VCaP (cell line): ENCODE measurements around the gene ATRNL1.
"Not testable (repeated sequence)": the region's sequence is repeated elsewhere in the genome, so short reads cannot be mapped to it uniquely, and the experiment has no call there.

ENCODE experiments used
- H3K27ac ChIP-seq: fragments of 450-650 bp; 2 replicates; pipeline ENCODE4 v1.5.1; 2017
- TF ChIP-seq, protein P1 (sequence below): fragments of 450-650 bp; conservative IDR thresholded peaks from 2 replicates; pipeline ENCODE4 v1.5.1; 2017; ENCODE audit warnings: mild to moderate bottlenecking, moderate library complexity

The ATRNL1 gene

DNA sequence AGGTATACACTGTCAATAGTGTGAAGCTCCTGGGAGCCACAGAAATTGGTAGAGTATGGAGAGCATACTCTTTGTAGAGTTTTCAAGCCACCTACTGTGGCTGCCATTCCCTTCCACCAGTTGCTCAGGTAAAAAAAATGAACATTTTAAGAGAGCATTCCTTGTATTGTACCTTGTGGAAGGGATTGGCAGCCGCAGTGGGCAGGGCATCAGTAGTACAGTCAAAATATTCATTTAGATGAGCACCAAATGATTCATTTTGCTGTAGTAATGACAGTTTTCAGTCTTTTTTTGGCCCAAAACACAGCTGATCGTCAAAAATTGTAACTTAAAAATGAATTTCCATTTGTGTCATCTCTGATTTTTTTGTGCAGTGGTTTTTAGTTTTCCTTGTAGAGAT is 304.9 kb downstream of the ATRNL1 start:
- no peak overlapping the region for H3K27ac ChIP-seq
- TF ChIP-seq, protein P1, sequence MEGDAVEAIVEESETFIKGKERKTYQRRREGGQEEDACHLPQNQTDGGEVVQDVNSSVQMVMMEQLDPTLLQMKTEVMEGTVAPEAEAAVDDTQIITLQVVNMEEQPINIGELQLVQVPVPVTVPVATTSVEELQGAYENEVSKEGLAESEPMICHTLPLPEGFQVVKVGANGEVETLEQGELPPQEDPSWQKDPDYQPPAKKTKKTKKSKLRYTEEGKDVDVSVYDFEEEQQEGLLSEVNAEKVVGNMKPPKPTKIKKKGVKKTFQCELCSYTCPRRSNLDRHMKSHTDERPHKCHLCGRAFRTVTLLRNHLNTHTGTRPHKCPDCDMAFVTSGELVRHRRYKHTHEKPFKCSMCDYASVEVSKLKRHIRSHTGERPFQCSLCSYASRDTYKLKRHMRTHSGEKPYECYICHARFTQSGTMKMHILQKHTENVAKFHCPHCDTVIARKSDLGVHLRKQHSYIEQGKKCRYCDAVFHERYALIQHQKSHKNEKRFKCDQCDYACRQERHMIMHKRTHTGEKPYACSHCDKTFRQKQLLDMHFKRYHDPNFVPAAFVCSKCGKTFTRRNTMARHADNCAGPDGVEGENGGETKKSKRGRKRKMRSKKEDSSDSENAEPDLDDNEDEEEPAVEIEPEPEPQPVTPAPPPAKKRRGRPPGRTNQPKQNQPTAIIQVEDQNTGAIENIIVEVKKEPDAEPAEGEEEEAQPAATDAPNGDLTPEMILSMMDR, result no peak

DNA sequence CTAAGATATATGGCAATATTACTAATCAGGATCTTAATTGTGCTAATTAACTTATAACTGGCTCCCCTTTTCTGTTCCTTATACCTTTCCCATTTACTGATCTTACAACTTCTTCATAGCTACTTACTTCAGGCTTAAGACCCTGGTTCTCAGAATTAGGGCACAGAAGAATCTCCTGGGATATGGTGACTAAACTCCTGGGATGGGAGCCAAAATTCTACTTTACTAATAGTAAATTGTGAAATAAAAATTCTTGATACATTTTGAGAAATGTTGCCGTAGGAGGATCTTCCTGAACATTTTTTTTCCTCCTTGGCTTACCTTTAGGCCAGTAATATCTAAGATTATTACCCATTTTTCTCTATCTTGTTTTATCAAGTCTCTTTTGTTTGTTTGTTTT is 309.5 kb downstream of the ATRNL1 start:
- no peak overlapping the region for H3K27ac ChIP-seq
- TF ChIP-seq, protein P1, result no peak

DNA sequence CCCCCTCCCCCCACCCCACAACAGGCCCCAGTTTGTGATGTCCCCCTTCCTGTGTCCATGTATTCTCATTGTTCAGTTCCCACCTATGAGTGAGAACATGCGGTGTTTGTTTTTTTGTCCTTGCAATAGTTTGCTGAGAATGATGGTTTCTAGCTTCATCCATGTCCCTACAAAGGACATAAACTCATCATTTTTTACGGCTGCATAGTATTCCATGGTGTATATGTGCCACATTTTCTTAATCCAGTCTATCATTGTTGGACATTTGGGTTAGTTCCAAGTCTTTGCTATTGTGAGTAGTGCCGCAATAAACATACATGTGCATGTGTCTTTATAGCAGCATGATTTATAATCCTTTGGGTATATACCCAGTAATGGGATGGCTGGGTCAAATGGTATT is 312.7 kb downstream of the ATRNL1 start:
- H3K27ac ChIP-seq, result not testable (repeated sequence)

DNA sequence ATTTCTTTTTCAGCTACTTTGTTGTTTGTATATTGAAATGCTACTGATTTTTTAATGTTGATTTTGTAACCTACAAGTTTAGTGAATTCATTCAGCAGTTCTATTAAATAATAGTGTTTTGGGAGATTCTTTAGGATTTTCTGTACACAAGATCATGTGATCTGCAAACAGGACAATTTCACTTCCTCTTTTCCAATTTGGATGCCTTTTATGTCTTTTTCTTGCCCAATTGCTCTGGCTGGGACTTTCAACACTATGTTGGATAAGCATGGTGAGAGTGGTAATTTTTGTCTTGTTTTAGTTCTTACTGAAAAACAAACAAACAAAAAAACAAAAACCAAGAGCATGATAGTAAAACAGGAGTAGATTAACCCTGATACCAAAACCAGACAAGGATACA is 316.2 kb downstream of the ATRNL1 start:
- TF ChIP-seq, protein P1, result no peak
- no peak overlapping the region for H3K27ac ChIP-seq

DNA sequence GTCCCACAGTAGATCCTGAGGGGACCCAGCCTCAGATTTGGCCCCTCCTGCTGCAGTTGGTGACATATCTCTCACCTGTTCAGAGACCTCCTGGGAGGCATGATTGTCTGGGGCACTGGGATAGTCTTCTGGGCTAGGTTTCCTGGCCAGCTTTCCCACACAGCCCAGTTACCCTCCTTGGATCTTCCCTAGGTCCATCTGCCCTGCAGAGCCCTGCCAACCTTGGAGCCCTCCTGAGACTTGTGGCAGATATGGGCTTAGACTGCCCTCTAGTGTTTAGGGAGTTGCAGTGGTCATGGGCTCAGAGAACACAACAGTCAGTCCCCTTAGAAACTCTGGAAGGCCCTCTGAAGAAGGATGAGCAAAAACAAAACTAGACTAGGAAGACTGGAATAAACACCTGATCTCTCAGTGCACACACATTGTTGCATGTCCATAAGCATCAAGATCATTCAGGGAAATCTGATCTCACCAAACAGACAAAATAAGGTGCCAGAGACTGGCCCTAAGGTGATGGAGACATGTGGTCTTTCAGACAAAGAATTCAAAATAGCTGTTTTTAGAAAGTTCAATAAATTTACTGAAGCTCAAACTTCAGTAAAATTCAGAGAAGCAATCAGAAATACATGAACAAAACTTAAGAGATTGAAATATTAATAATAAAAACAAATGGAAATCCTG is 324.6 kb downstream of the ATRNL1 start:
- TF ChIP-seq, protein P1, result peak; percentile 71
- H3K27ac ChIP-seq, result no peak overlapping the region

DNA sequence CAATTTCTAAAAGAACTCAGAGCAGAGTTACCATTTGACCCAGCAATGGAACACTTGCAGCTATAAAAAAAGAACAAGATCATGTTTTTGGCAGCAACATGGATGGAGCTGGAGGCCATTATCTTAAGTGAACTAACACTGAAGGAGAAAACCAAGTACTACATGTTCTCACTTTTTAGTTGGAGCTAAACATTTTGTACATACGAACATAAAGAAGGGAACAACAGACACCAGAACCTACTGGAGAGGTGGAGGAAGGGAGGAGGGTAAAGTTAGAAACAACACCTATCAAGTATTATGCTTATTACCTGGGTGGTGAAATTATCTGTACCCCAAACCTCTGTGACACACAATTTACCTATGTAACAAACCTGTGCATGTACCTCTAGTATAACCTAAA is 329.5 kb downstream of the ATRNL1 start:
- H3K27ac ChIP-seq, result no peak overlapping the region
- TF ChIP-seq, protein P1, result no peak

DNA sequence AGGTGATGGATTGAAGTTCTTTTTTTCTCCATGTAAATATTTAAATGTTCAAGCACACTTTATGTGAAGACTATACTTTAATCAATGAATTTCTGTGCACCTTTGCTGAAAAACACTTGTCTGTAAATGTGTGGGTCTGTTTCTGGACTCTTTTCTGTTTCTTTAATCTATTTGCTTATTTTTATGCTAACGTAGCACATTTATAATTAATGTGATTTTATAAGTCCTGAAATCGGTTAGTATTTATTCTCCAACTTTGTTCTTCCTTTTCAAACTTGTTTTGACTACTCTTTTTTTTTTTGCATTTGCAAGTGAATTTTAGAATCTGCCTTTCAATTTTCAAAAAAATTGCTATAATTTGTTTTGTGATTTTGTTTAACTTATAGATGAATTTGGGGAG is 334.4 kb downstream of the ATRNL1 start:
- H3K27ac ChIP-seq, result no peak overlapping the region
- TF ChIP-seq, protein P1, result no peak

DNA sequence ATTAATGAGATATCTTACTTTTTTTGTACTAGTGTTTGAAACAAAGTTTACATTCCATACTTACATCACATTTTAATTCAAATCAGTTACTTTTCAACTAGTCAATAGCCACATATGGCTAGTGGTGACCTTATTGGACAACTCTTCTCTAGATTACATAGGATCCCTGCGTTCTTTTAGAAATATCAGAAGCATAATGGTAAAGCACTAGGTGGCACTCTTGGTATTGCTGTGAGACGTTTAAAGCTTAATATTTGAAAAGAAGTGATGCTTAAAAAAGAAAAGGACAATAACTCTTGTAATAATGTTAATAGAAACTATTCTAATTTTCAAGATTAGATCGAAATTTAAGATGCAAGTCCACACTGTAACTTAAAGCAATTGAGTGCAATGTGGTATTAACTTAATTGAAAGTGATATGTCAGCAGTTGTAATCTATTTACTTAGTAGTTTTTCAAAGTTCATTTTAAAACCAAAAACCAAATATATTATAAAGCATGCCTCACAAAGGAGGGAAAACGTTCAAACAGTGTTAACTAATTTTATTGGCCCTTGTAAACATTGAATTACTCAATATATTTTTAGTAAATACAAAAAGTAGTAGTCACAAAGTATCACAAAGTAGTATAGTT is 339.1 kb downstream of the ATRNL1 start:
- TF ChIP-seq, protein P1, result peak; percentile 79
- H3K27ac ChIP-seq, result no peak overlapping the region
